Measurements from ENCODE around the gene VWA7.
A peak's percentile ranks its signal among the peaks of the same experiment; 100 is the strongest.

The VWA7 gene

DNA sequence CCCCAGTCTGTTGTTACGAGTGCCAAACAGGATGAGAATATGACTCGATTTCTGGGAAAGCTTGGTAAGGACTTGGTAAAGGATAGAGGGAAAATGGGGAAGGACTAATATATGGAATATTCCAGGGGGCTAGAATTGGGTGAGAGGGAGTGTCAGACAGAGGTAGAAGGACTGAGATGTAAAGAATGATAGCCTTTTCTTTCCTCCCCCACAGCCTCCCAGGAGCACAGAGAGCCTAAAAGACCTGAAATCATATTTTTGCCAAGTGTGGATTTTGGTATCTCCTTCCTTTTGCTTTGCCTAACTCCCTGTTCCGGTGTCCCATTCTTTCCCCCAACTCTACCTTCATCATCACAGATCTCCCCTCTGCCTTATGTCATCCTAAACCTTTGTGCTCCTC lies 34.2 kb downstream of the VWA7 start:
- Histone ChIP-seq H3K4me2 (ENCODE audit: insufficient read depth, low read length) (no peak overlapping the region), H3K27ac (ENCODE audit: low read length) (no peak overlapping the region), H4K20me1 (ENCODE audit: insufficient read depth, low read length) (peaks cover 6% of the 10 kb centered on the region; the same call in 1 of the 2 replicates), H3K9ac (ENCODE audit: low read depth, low read length) (no peak overlapping the region), H3K36me3 (ENCODE audit: insufficient read depth, low read length) (peaks cover 57% of the 10 kb centered on the region), H3K4me1 (ENCODE audit: insufficient read depth, low read length) (peaks cover 34% of the 10 kb centered on the region), H2AFZ (ENCODE audit: low read depth, low read length) (no peak overlapping the region), H3K9me3 (ENCODE audit: insufficient read depth, low read length, severe bottlenecking) (no peaks in the 10 kb centered on the region), H3K27me3 (ENCODE audit: insufficient read depth, low read length, poor library complexity) (no peaks in the 10 kb centered on the region), H3K79me2 (ENCODE audit: insufficient read depth, low read length) (peaks cover 34% of the 10 kb centered on the region), H3K4me3 (ENCODE audit: low read depth in 1 of 2, low read length in 2 of 2) (no peak overlapping the region)
- no peak for TF ChIP-seq EZH2 (IDR thresholded peaks at IDR 0.05; ENCODE audit: borderline replicate concordance, low read depth, low read length, severe bottlenecking)
- TF ChIP-seq, protein P1, sequence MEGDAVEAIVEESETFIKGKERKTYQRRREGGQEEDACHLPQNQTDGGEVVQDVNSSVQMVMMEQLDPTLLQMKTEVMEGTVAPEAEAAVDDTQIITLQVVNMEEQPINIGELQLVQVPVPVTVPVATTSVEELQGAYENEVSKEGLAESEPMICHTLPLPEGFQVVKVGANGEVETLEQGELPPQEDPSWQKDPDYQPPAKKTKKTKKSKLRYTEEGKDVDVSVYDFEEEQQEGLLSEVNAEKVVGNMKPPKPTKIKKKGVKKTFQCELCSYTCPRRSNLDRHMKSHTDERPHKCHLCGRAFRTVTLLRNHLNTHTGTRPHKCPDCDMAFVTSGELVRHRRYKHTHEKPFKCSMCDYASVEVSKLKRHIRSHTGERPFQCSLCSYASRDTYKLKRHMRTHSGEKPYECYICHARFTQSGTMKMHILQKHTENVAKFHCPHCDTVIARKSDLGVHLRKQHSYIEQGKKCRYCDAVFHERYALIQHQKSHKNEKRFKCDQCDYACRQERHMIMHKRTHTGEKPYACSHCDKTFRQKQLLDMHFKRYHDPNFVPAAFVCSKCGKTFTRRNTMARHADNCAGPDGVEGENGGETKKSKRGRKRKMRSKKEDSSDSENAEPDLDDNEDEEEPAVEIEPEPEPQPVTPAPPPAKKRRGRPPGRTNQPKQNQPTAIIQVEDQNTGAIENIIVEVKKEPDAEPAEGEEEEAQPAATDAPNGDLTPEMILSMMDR (IDR thresholded peaks at IDR 0.05; ENCODE audit: borderline replicate concordance, extremely low read depth, low read length, poor library complexity, severe bottlenecking): no peak
- no peak for ATAC-seq (ENCODE audit: insufficient read depth, low read depth)
- no peak for DNase-seq

DNA sequence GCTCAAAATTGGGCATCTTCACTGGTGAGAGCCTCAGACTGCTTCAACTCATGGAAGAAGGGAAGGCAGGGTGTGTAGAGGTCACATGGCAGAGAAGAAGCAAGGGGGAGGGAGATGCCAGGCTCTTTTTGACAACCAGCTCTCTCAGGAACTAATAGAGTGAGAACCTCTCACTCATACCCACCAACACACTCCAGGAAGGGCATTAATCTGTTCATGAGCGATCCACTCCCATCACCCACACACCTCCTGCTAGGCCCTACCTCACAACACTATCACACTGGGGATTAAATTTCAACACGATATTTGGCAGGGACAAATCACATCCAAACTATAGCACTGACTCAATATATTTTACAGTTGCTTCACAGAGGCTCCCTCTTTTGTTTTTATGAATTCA lies 35.3 kb downstream of the VWA7 start:
- Histone ChIP-seq H3K4me1 (ENCODE audit: insufficient read depth, low read length) (peaks cover 45% of the 10 kb centered on the region), H3K79me2 (ENCODE audit: insufficient read depth, low read length) (peaks cover 36% of the 10 kb centered on the region), H3K4me3 (ENCODE audit: low read depth in 1 of 2, low read length in 2 of 2) (no peak overlapping the region), H3K9ac (ENCODE audit: low read depth, low read length) (peak overlapping the region; percentile 22), H3K27ac (ENCODE audit: low read length) (peak overlapping the region; percentile 99; the same call in 1 of the 2 replicates), H3K27me3 (ENCODE audit: insufficient read depth, low read length, poor library complexity) (no peaks in the 10 kb centered on the region), H3K36me3 (ENCODE audit: insufficient read depth, low read length) (peaks cover 46% of the 10 kb centered on the region), H2AFZ (ENCODE audit: low read depth, low read length) (no peak overlapping the region), H3K9me3 (ENCODE audit: insufficient read depth, low read length, severe bottlenecking) (no peaks in the 10 kb centered on the region), H3K4me2 (ENCODE audit: insufficient read depth, low read length) (peak overlapping the region; percentile 23), H4K20me1 (ENCODE audit: insufficient read depth, low read length) (no peaks in the 10 kb centered on the region)
- DNase-seq (no peak), ATAC-seq (ENCODE audit: insufficient read depth, low read depth) (no peak)
- TF ChIP-seq, protein P1 (IDR thresholded peaks at IDR 0.05; ENCODE audit: borderline replicate concordance, extremely low read depth, low read length, poor library complexity, severe bottlenecking): no peak
- no peak for TF ChIP-seq EZH2 (IDR thresholded peaks at IDR 0.05; ENCODE audit: borderline replicate concordance, low read depth, low read length, severe bottlenecking)

DNA sequence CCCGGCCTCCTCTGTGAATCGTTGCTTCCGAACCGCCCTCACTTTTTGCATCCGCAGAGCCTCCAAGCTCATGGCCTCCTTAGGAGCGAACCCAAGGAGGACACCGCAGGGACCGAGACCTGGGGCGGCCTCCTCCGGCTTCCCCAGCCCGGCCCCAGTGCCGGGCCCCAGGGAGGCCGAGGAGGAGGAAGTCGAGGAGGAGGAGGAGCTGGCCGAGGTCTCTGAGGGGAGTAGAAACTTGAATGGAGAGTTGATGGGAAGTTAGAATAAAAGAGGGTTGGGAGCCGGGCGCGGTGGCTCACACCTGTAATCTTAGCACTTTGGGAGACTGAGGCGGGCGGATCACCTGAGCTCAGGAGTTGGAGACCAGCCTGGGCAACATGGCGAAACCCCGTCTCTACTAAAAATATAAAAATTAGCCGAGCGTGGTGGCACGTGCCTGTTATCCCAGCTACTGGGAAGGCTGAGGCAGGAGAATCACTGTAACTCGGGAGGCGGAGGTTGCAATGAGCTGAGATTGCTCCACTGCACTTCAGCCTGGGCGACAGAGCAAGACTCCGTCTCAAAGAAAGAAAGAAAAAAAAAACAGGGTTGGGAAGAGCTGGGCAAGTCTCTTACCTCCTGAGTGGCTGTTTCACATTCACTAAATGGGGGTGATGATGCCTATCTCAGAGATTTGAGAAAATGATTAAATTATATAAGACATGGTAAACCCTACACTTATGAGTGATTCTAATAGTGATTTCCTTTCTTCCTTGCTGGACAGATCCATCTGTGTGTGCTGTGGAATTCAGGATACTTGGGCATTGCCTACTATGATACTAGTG lies 36.5 kb downstream of the VWA7 start:
- ATAC-seq (ENCODE audit: insufficient read depth, low read depth) (no peak), DNase-seq (peak; percentile 56)
- Histone ChIP-seq H3K36me3 (ENCODE audit: insufficient read depth, low read length) (peaks cover 43% of the 10 kb centered on the region), H4K20me1 (ENCODE audit: insufficient read depth, low read length) (no peaks in the 10 kb centered on the region), H3K9me3 (ENCODE audit: insufficient read depth, low read length, severe bottlenecking) (no peaks in the 10 kb centered on the region), H2AFZ (ENCODE audit: low read depth, low read length) (peak overlapping the region; percentile 61), H3K27ac (ENCODE audit: low read length) (peak overlapping the region; percentile 99), H3K27me3 (ENCODE audit: insufficient read depth, low read length, poor library complexity) (no peaks in the 10 kb centered on the region), H3K79me2 (ENCODE audit: insufficient read depth, low read length) (peaks cover 48% of the 10 kb centered on the region), H3K4me1 (ENCODE audit: insufficient read depth, low read length) (peaks cover 52% of the 10 kb centered on the region), H3K9ac (ENCODE audit: low read depth, low read length) (peak overlapping the region; percentile 99), H3K4me2 (ENCODE audit: insufficient read depth, low read length) (peak overlapping the region; percentile 69), H3K4me3 (ENCODE audit: low read depth in 1 of 2, low read length in 2 of 2) (peak overlapping the region; percentile 68 to 86)
- TF ChIP-seq, protein P1 (IDR thresholded peaks at IDR 0.05; ENCODE audit: borderline replicate concordance, extremely low read depth, low read length, poor library complexity, severe bottlenecking): no peak
- TF ChIP-seq EZH2 (IDR thresholded peaks at IDR 0.05; ENCODE audit: borderline replicate concordance, low read depth, low read length, severe bottlenecking): no peak

Data from DND-41 (cell line).